Lower leg skin (tissue), 4 donors: ENCODE data around the gene CLEC3B. TPM values are rescaled to one million over a fixed set of nuclear protein-coding genes. Genes with fewer than 3 reads are reported as not detected.
A peak's percentile ranks its signal among the peaks of the same experiment; 100 is the strongest.

Source experiments
- DNase-seq, 2 donors: peaks; one replicate each; pipeline ENCODE4 v3.0.0-alpha.2; 2019; ENCODE audit warnings: low spot score in 2 of 2
- H3K4me3 ChIP-seq: fragments of 200-600 bp; sonication (generic); 2 replicates; pipeline ENCODE4 v1.5.1; 2017; ENCODE audit warnings: mild to moderate bottlenecking, low read depth; ENCODE audit not compliant: poor library complexity, severe bottlenecking
- CTCF ChIP-seq, 3 donors: fragments of 450-650 bp; IDR thresholded peaks; one replicate each; pipeline ENCODE4 v1.5.1; 2016; ENCODE audit warnings: antibody characterized with exemption in 3 of 3, mild to moderate bottlenecking in 3 of 3, moderate library complexity in 2 of 3
- POLR2A ChIP-seq, 2 donors: fragments of 450-650 bp; IDR thresholded peaks; one replicate each; pipeline ENCODE4 v1.6.1; 2016 to 2017; ENCODE audit warnings: antibody characterized with exemption in 2 of 2, mild to moderate bottlenecking in 1 of 2, moderate library complexity in 1 of 2
- WGBS, 2 donors: methylation state at CpG; one replicate each; pipeline ENCODE4 v1.1.5; 2018; 5-methylcytosine and 5-hydroxymethylcytosine counted together
- intact Hi-C: fragments of 100-400 bp; cut with DNase I; formaldehyde crosslinking; loops from one replicate; pipeline ENCODE4 v1.15.0; 2023; ENCODE audit warnings: low total_unique reads
- total RNA-seq, 4 donors: library from RNA; depleted of rRNA; stranded (reverse); fragments of >200 nt; gene quantifications; one replicate each; pipeline ENCODE4 v1.1.0, GENCODE V29; 2016

The CLEC3B gene
- total RNA-seq, 4 donors from 2014 or later = 15.0 to 113 (median 29.8) TPM

DNA sequence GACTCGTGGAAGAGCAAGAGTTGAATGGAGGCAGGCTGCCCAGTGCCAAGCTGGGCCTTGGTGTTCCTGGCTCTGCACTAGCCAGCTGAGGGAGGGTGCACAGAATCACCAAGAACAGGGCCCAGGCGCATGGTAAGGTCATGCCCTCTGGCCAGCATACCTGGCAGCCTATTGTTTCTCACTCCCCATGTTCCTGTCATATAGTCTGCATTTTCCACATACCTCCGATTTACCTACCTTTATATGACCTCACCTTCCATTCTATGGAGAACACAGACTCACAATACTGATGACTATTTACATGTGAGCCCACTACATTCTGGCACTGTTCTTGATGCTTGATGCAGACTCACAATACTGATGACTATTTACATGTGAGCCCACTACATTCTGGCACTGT is 5.4 kb downstream of the CLEC3B start:
- intact Hi-C loops = loop anchor here (10.0 kb wide), 1 partner anchor 117 kb away; no protein-coding TSS in a partner anchor
- H3K4me3 ChIP-seq = no peak overlapping the region
- 58 to 74% methylated on average over 3 of the region's 3 CpGs for WGBS, 2 donors
- TF ChIP-seq POLR2A (IDR thresholded peaks at IDR 0.05) (no peak), CTCF (IDR thresholded peaks at IDR 0.05) (no peak)
- DNase-seq = no peak

GRCh38 chr3:45032113-45032512 is 6.0 kb downstream of the CLEC3B start:
- H3K4me3 ChIP-seq = no peak overlapping the region
- intact Hi-C loops = loop anchor here (10.0 kb wide), 1 partner anchor 117 kb away; no protein-coding TSS in a partner anchor
- 88 to 93% methylated on average over 2 of the region's 2 CpGs for WGBS, 2 donors
- DNase-seq = no peak
- no peak for TF ChIP-seq POLR2A (IDR thresholded peaks at IDR 0.05)
- no peak for TF ChIP-seq CTCF (IDR thresholded peaks at IDR 0.05)

DNA sequence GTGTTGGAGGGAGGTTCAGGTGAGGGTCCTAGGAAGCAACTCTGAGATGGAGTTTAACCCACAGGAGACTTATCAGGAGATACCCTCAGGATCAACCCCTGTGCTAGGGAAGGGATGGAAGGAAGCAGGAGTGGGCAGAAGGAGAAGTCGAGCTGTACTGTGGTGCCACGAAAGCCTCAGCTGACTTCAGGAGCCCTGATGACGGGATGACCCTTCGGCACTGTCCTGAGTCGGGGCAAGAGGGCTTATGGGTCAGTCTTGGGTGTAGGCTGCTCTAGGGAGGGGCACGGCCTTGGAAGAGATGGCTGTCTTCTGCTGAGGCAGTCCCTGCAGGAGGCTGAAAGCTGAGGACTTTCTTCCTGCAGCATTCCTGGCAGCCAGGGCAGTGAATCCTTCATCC is 7.7 kb downstream of the CLEC3B start:
- TF ChIP-seq CTCF (IDR thresholded peaks at IDR 0.05) = no peak
- no peak for TF ChIP-seq POLR2A (IDR thresholded peaks at IDR 0.05)
- DNase-seq = no peak
- intact Hi-C loops = loop anchor here (10.0 kb wide), 1 partner anchor 119 kb away; no protein-coding TSS in a partner anchor
- H3K4me3 ChIP-seq = no peak overlapping the region
- 57 to 62% methylated on average over 6 of the region's 6 CpGs for WGBS, 2 donors

DNA sequence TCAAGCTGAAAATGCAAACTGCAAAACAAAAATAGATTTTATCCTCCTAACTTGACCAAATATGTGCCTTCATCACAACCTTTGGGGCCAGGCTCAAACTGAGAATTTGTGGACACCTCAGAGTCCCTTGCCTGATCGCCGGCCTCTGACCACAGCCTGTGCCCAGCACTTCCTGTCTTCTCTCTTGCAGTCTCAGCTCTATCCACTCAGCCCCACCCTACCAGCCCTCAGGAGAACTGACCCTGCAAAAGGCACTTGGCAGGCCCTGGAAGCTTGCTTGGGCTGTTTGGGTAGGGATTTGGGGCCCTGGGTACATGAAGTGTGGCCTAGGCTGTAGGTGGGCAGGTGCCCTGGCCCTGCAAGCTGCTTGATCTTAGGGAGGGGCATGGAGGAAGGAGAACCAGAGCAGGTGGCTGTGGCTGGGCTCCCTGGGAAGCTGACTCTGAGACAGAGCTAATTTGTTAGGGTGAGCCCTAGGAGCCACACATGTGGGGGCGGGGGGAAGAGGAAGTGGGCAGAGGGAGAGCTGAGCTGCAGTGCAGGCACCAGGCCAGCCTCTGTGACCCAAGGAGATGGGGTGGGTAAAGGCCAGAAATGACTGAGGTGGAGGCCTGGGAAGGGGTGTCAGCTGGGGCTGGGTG is 8.6 kb downstream of the CLEC3B start:
- H3K4me3 ChIP-seq = no peak overlapping the region
- peak; percentile 75 to 93 for DNase-seq
- TF ChIP-seq CTCF (IDR thresholded peaks at IDR 0.05) (no peak), POLR2A (IDR thresholded peaks at IDR 0.05) (no peak)
- intact Hi-C loops = loop anchor here (5.0 to 10.0 kb wide), 3 partner anchors 120 to 463 kb away; no protein-coding TSS in a partner anchor
- 61 to 76% methylated on average over 3 of the region's 3 CpGs for WGBS, 2 donors

DNA sequence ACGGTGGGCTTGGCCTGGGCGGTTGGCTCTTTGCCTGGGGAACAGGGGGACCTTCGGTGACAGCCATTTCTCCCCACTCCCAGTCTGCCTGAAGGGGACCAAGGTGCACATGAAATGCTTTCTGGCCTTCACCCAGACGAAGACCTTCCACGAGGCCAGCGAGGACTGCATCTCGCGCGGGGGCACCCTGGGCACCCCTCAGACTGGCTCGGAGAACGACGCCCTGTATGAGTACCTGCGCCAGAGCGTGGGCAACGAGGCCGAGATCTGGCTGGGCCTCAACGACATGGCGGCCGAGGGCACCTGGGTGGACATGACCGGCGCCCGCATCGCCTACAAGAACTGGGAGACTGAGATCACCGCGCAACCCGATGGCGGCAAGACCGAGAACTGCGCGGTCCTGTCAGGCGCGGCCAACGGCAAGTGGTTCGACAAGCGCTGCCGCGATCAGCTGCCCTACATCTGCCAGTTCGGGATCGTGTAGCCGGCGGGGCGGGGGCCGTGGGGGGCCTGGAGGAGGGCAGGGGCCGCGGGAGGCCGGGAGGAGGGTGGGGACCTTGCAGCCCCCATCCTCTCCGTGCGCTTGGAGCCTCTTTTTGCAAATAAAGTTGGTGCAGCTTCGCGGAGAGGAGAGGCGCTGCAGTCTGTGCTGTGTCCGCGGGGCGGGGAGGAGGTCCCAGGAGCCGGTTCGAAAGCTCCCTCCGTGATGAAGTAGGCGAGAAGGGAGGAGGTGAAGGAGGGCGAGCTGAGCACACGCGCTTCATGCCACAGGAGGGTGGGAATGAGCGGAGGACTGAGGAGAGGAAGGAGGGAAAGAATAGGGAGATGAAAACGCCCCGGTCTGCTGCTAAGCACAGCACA is 9.6 kb downstream of the CLEC3B start:
- intact Hi-C loops = loop anchor here (5.0 to 10.0 kb wide), 3 partner anchors 121 to 462 kb away; no protein-coding TSS in a partner anchor
- DNase-seq = peak in 1 of 2 donors; percentile 91
- 24 to 49% methylated on average over 40 to 49 of the region's 64 CpGs for WGBS, 2 donors
- no peak overlapping the region for H3K4me3 ChIP-seq
- TF ChIP-seq CTCF (IDR thresholded peaks at IDR 0.05) = no peak
